T-helper 1 cell treated with Interleukin-12 subunit alpha and Interleukin-12 subunit beta and Interleukin-4 antibody, amounts not matched to agents 30 μg/mL and 1 μg/mL, for 36 hours (primary cell): ENCODE measurements around the gene EDC3.
A peak's percentile ranks its signal among the peaks of the same experiment; 100 is the strongest.

Experiments
- H3K27ac Mint-ChIP-seq: one replicate; pipeline ENCODE4 v1.8.0; 2021; ENCODE audit warnings: mild to moderate bottlenecking, mixed read lengths
- H3K27me3 Mint-ChIP-seq: one replicate; pipeline ENCODE4 v1.8.0; 2021; ENCODE audit warnings: low read depth, mixed read lengths
- H3K36me3 Mint-ChIP-seq: one replicate; pipeline ENCODE4 v1.8.0; 2021; ENCODE audit warnings: low read depth, mixed read lengths
- H3K4me1 Mint-ChIP-seq: one replicate; pipeline ENCODE4 v1.8.0; 2021; ENCODE audit warnings: low read depth, mixed read lengths
- H3K4me3 Mint-ChIP-seq: one replicate; pipeline ENCODE4 v1.8.0; 2021; ENCODE audit warnings: mild to moderate bottlenecking, moderate library complexity, mixed read lengths
- H3K9me3 Mint-ChIP-seq: one replicate; pipeline ENCODE4 v1.8.0; 2021; ENCODE audit warnings: mixed read lengths

Gene EDC3

DNA sequence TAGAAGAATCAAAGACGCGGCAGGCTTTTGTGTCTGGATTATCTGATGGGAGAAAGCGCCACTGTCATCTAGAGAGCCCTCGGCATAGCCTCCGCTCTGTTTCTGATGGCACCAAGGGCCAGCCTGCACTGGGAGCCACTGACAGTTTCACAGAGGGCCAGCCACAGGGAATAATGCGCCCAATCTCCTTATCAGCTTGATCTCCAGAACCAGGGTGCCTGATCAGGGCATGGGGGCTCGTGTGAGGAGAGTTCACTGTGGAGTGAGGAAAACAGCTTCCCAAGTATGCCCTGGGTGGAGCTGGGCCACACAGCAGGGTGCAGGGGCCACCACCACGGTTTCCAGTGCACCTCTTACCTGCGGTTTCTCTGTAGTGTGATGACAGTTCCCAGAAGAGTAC, 110.0 kb downstream of the EDC3 start:
- peaks cover 11% of the 10 kb centered on the region for H3K4me1 Mint-ChIP-seq
- no peak overlapping the region for H3K27ac Mint-ChIP-seq

DNA sequence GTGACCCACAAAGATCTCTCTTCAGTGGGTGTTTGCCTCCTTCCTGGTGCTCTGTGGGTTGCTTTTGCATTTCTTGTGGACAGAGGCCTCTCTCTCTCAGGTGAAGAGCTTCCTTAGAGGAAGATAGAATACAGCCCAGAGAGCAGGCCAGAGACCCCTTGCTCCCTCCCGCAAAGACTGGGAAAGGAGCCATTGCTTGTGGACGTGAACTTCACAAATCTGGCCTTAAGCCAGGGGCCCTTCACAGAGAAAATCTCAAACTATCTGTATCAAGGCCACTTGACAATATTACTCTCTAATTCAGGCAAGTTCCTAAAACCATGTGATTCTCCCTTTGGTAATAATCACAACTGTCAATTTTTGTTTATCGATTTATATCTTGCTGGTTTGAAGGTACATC, 110.6 kb downstream of the EDC3 start:
- Mint-ChIP-seq H3K36me3 (peaks cover 26% of the 10 kb centered on the region), H3K27me3 (no peaks in the 10 kb centered on the region), H3K27ac (no peak overlapping the region), H3K9me3 (no peaks in the 10 kb centered on the region), H3K4me1 (peaks cover 10% of the 10 kb centered on the region), H3K4me3 (no peak overlapping the region)

More for the DNA sequence above, 110.0 kb downstream of the EDC3 start:
- peaks cover 29% of the 10 kb centered on the region for H3K36me3 Mint-ChIP-seq
- no peak overlapping the region for H3K4me3 Mint-ChIP-seq
- H3K27me3 Mint-ChIP-seq: no peaks in the 10 kb centered on the region
- H3K9me3 Mint-ChIP-seq: no peaks in the 10 kb centered on the region

DNA sequence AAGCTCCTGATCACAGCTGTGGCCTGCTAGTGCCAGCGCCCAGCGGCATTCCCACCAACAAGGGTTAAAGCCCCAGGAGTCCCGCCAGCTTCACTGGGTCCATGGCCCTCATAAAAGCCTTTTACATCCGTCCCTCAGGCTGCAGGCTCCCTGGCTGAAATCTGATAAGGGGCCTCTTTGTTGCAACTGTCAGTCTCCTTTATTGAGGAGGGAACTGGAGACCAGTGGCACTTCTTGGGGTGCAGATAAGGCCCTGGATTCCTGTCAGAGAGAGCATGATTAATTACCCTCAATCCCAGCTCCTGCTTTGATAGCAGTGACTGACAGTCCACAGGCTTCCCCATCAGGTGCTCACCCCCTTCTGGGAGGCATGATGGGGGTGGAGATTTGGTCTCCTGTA, 111.0 kb downstream of the EDC3 start:
- Mint-ChIP-seq H3K9me3 (no peaks in the 10 kb centered on the region), H3K27ac (peak overlapping the region; percentile 6), H3K4me3 (no peak overlapping the region), H3K4me1 (peaks cover 9% of the 10 kb centered on the region), H3K36me3 (peaks cover 22% of the 10 kb centered on the region), H3K27me3 (no peaks in the 10 kb centered on the region)

DNA sequence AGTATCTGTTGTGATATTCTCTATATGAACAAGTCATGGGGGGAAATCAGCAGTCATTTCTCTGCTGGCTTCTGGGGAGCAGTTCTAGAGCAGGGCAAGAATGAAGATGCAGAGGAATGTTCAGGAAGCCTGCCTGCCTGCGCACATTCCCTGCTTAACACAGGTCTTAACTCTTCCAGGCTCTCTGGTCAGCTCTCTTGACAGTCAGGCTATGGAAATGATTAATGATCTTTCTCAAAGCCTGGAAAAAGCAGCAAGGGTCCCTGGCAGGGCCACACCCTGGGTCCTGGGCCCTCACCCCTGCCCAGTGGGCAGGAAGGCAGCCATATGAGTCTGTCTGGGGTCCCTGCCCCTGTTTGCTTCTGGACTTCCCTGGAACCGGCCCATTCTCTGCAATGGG, 111.6 kb downstream of the EDC3 start:
- peak overlapping the region; percentile 4 for H3K27ac Mint-ChIP-seq
- H3K4me3 Mint-ChIP-seq: no peak overlapping the region
- H3K9me3 Mint-ChIP-seq: no peaks in the 10 kb centered on the region
- no peaks in the 10 kb centered on the region for H3K27me3 Mint-ChIP-seq
- peaks cover 17% of the 10 kb centered on the region for H3K36me3 Mint-ChIP-seq
- peaks cover 9% of the 10 kb centered on the region for H3K4me1 Mint-ChIP-seq
